Transverse colon (tissue), 4 donors: ENCODE data around the gene CACNA1E. TPM values are rescaled to one million over a fixed set of nuclear protein-coding genes. Genes with fewer than 3 reads are reported as not detected.

Source experiments
- DNase-seq: peaks from one replicate; pipeline ENCODE4 v3.0.0-alpha.2; 2019
- H3K27ac ChIP-seq, 4 donors: fragments of 200-600 bp; sonication (generic); 2 replicates each; pipeline ENCODE4 v1.5.1; 2016 to 2018; ENCODE audit warnings: inconsistent platforms in 4 of 4
- H3K27me3 ChIP-seq: fragments of 200-600 bp; sonication (generic); 2 replicates; pipeline ENCODE4 v1.5.1; 2017; ENCODE audit warnings: inconsistent platforms
- H3K36me3 ChIP-seq, 4 donors: fragments of 200-600 bp; sonication (generic); 2 replicates each; pipeline ENCODE4 v1.5.1; 2017 to 2019; ENCODE audit warnings: inconsistent platforms in 4 of 4
- H3K4me1 ChIP-seq, 4 donors: fragments of 200-600 bp; sonication (generic); 2 replicates each; pipeline ENCODE4 v1.5.1; 2017 to 2020; ENCODE audit warnings: inconsistent platforms in 4 of 4
- H3K4me3 ChIP-seq, 4 donors: fragments of 200-600 bp; sonication (generic); 1 replicate in 1 of 4; 2 replicates in 3 of 4; pipeline versions ENCODE4 v1.5.1 to v1.6.1; 2017 to 2019; ENCODE audit warnings: inconsistent platforms in 4 of 4
- H3K9me3 ChIP-seq, 2 donors: fragments of 200-600 bp; sonication (generic); 2 replicates each; pipeline ENCODE4 v1.5.1; 2017 to 2019; ENCODE audit warnings: inconsistent platforms in 2 of 2
- CTCF ChIP-seq, 5 experiments: fragments of 200-600 bp in 3 of 5; fragments of 450-650 bp in 2 of 5; sonication (generic) in 3 of 5; IDR thresholded peaks; 1 replicate in 2 of 5; 2 replicates in 3 of 5; pipeline ENCODE4 v1.5.1; 2016 to 2017; ENCODE audit warnings: antibody characterized with exemption in 5 of 5, inconsistent platforms in 3 of 5, mild to moderate bottlenecking in 2 of 5, moderate library complexity in 1 of 5
- EP300 ChIP-seq: sonication (generic); formaldehyde crosslinking; IDR thresholded peaks from one replicate; pipeline ENCODE4 v1.6.1; 2017; ENCODE audit warnings: antibody characterized with exemption, low read depth
- POLR2A ChIP-seq: fragments of 450-650 bp; IDR thresholded peaks from one replicate; pipeline ENCODE4 v1.6.1; 2016; ENCODE audit warnings: antibody characterized with exemption, mild to moderate bottlenecking, moderate library complexity
- POLR2AphosphoS5 ChIP-seq, 3 donors: sonication (generic); formaldehyde crosslinking; IDR thresholded peaks; one replicate each; pipeline ENCODE4 v1.6.1; 2016; ENCODE audit warnings: antibody characterized with exemption in 3 of 3
- WGBS, 2 donors: methylation state at CpG; one replicate each; pipeline ENCODE4 v1.1.5; 2018; ENCODE audit warnings: low coverage in 1 of 2; 5-methylcytosine and 5-hydroxymethylcytosine counted together
- in situ Hi-C, 4 donors: fragments of 200-750 bp; cut with MboI; loops; one replicate each; pipeline versions ENCODE4 v1.15.0 to v1.15.1; 2017; ENCODE audit warnings: low sequenced_read_pairs in 3 of 4, low pct_ligation_motif_present in 1 of 4, low pct_unique_long_range_greater_than_20kb in 1 of 4
- intact Hi-C: fragments of 100-400 bp; cut with DNase I; formaldehyde crosslinking; loops from one replicate; pipeline ENCODE4 v1.15.1; 2023; ENCODE audit warnings: low total_unique reads
- total RNA-seq, 4 donors: library from RNA; depleted of rRNA; stranded (reverse); fragments of >200 nt; gene quantifications; one replicate each; pipeline ENCODE4 v1.1.0, GENCODE V29; 2016

CACNA1E gene
- total RNA-seq, 4 donors from 2014 or later: under 0.01 to 0.16 (median 0.14) TPM; not detected in 1

- DNase-seq: no peak
- Histone ChIP-seq H3K4me3 (no peak overlapping the region), H3K27me3 (no peaks in the 10 kb centered on the region), H3K9me3 (no peaks in the 10 kb centered on the region), H3K27ac (no peak overlapping the region), H3K4me1 (no peaks in the 10 kb centered on the region), H3K36me3 (no peaks in the 10 kb centered on the region)
- TF ChIP-seq POLR2A: no peak
- TF ChIP-seq POLR2AphosphoS5 (IDR thresholded peaks at IDR 0.05): no peak
- TF ChIP-seq CTCF (IDR thresholded peaks at IDR 0.05): no peak
- WGBS, 2 donors: 40 to 75% methylated on average over 1 to 4 of the region's 4 CpGs
- in situ Hi-C loops: no loop called here
- intact Hi-C loops: no loop called here
Measured at GRCh38 chr1:181451661-181452230, 31.6 kb upstream of the CACNA1E start.

GRCh38 chr1:181452746-181453145, 30.6 kb upstream of the CACNA1E start:
- in situ Hi-C loops: no loop called here
- Histone ChIP-seq H3K9me3 (no peaks in the 10 kb centered on the region), H3K27me3 (no peaks in the 10 kb centered on the region), H3K4me3 (no peak overlapping the region), H3K27ac (no peak overlapping the region), H3K36me3 (no peaks in the 10 kb centered on the region), H3K4me1 (no peaks in the 10 kb centered on the region)
- DNase-seq: no peak
- 33 to 41% methylated on average over 2 to 3 of the region's 3 CpGs for WGBS, 2 donors
- intact Hi-C loops: no loop called here
- TF ChIP-seq POLR2AphosphoS5 (IDR thresholded peaks at IDR 0.05): no peak
- TF ChIP-seq POLR2A: no peak
- no peak for TF ChIP-seq EP300
- no peak for TF ChIP-seq CTCF (IDR thresholded peaks at IDR 0.05)

GRCh38 chr1:181453541-181454201, 29.6 kb upstream of the CACNA1E start:
- no peak for TF ChIP-seq CTCF (IDR thresholded peaks at IDR 0.05)
- TF ChIP-seq POLR2A: no peak
- Histone ChIP-seq H3K4me1 (no peaks in the 10 kb centered on the region), H3K9me3 (no peaks in the 10 kb centered on the region), H3K27me3 (no peaks in the 10 kb centered on the region), H3K4me3 (no peak overlapping the region), H3K27ac (no peak overlapping the region), H3K36me3 (no peaks in the 10 kb centered on the region)
- 85% methylated on average over 3 of the region's 3 CpGs; no CpG with 5 or more reads in 1 of the 2 donors for WGBS, 2 donors
- intact Hi-C loops: no loop called here
- no peak for DNase-seq
- in situ Hi-C loops: no loop called here

- Histone ChIP-seq H3K4me1 (no peaks in the 10 kb centered on the region), H3K4me3 (no peak overlapping the region), H3K9me3 (no peaks in the 10 kb centered on the region), H3K27me3 (no peaks in the 10 kb centered on the region), H3K27ac (no peak overlapping the region), H3K36me3 (no peaks in the 10 kb centered on the region)
- intact Hi-C loops: no loop called here
- in situ Hi-C loops: no loop called here
- TF ChIP-seq CTCF (IDR thresholded peaks at IDR 0.05) (no peak), POLR2AphosphoS5 (IDR thresholded peaks at IDR 0.05) (no peak), EP300 (no peak), POLR2A (no peak)
- no peak for DNase-seq
- WGBS, 2 donors: 20 to 64% methylated on average over 1 to 3 of the region's 3 CpGs
Measured at GRCh38 chr1:181456551-181456950, 26.8 kb upstream of the CACNA1E start.
